K562 (cell line): ENCODE results near the gene IGFBP7. TPM values are rescaled to one million over a fixed set of nuclear protein-coding genes. Genes with fewer than 3 reads are reported as not detected.

Experiments used
- ATAC-seq: fragments of 200-7000 bp; cut with Tn5 transposase; 3 replicates; pipeline ENCODE4 v1.9.1; 2020; ENCODE audit warnings: moderate library complexity
- Bru-seq: library from RNA; stranded (reverse); fragments of 400-500 nt; gene quantifications from one replicate; lab custom pipeline; 2021; lab: Mats Ljungman, UMichigan
- BruChase-seq, 2 experiments: library from RNA; stranded (reverse); fragments of 400-500 nt; gene quantifications; one replicate each; lab custom pipeline; 2021; lab: Mats Ljungman, UMichigan
- BruUV-seq: library from RNA; stranded (reverse); fragments of 400-500 nt; replicated peaks from 2 replicates; lab custom pipeline; 2021; lab: Mats Ljungman, UMichigan
- CTCF ChIA-PET: fragments of 300-600 bp; formaldehyde crosslinking; extraction: SDS; loops from one replicate; lab custom pipeline; 2021; ENCODE audit warnings: low intra/inter-chr PET ratio; lab: Yijun Ruan, JAX
- POLR2A ChIA-PET: fragments of 300-600, 350-650 bp; sonication (Branson Sonifier 250); formaldehyde crosslinking; extraction: SDS; loops from one replicate; lab custom pipeline; 2021; ENCODE audit warnings: antibody characterized with exemption, inconsistent platforms; lab: Yijun Ruan, JAX
- DNase-seq, 4 experiments: peaks; one replicate each; pipeline versions ENCODE4 v3.0.0 to v3.0.0-alpha.2; 2011 to 2018; ENCODE audit warnings: low spot score in 3 of 4, mixed read lengths in 3 of 4; ENCODE audit errors: extremely low read depth in 1 of 4
- FAIRE-seq: peaks from 2 replicates; lab custom pipeline; 2011; peaks lifted over from hg19 to GRCh38; lab: Jason Lieb, UNC
- H2AFZ ChIP-seq: 2 replicates; pipeline ENCODE4 v1.6.0; 2011; ENCODE audit warnings: low read depth, low read length, control low read depth, inconsistent platforms
- H3K27ac ChIP-seq: fragments of 200-600 bp; 3 replicates; pipeline ENCODE4 v1.8.0; 2011; ENCODE audit warnings: low read depth, mild to moderate bottlenecking, control low read depth, inconsistent platforms, low read length, moderate library complexity, mixed read lengths; ENCODE audit errors: extremely low read depth
- H3K27me3 ChIP-seq, 2 experiments: fragments of 300-600 bp in 1 of 2; 2 replicates in 1 of 2; 3 replicates in 1 of 2; pipeline versions ENCODE4 v1.6.0 to v1.8.0; 2011; ENCODE audit warnings: inconsistent platforms in 2 of 2, low read length in 2 of 2, mild to moderate bottlenecking in 1 of 2, mixed read lengths in 1 of 2, moderate library complexity in 1 of 2; ENCODE audit not compliant: control insufficient read depth in 2 of 2, insufficient read depth in 2 of 2
- H3K36me3 ChIP-seq: fragments of 300-600 bp; 3 replicates; pipeline ENCODE4 v1.8.0; 2011; ENCODE audit warnings: mild to moderate bottlenecking, low read length, inconsistent platforms; ENCODE audit not compliant: control insufficient read depth, insufficient read depth
- H3K4me1 ChIP-seq, 2 experiments: fragments of 200-600 bp in 1 of 2; replicated peaks in 1 of 2; 2 replicates in 1 of 2; 3 replicates in 1 of 2; pipeline versions ENCODE4 v1.5.1 to v1.8.0; 2011; ENCODE audit warnings: inconsistent platforms in 2 of 2, low read length in 2 of 2, mild to moderate bottlenecking in 1 of 2, mixed read lengths in 1 of 2, moderate library complexity in 1 of 2; ENCODE audit not compliant: control insufficient read depth in 2 of 2, insufficient read depth in 2 of 2
- H3K4me2 ChIP-seq: 2 replicates; pipeline ENCODE4 v1.6.1; 2011; ENCODE audit warnings: low read length, control low read depth, inconsistent platforms, mixed read lengths; ENCODE audit not compliant: insufficient read depth
- H3K4me3 ChIP-seq: fragments of 200-600 bp; sonication (generic), shearing (Covaris generic); 2 replicates; pipeline ENCODE4 v1.5.1; 2016; ENCODE audit warnings: control low read depth, inconsistent platforms
- H3K79me2 ChIP-seq: fragments of 200-600 bp; 3 replicates; pipeline ENCODE4 v1.8.0; 2011; ENCODE audit warnings: low read length, inconsistent platforms; ENCODE audit not compliant: control insufficient read depth, insufficient read depth
- H3K9ac ChIP-seq, 2 experiments: 2 replicates each; pipeline versions ENCODE4 v1.6.0 to v1.6.1; 2011; ENCODE audit warnings: low read depth in 2 of 2, low read length in 2 of 2, control low read depth in 1 of 2, inconsistent platforms in 1 of 2, mild to moderate bottlenecking in 1 of 2, mixed read lengths in 1 of 2; ENCODE audit not compliant: insufficient read depth in 1 of 2
- H3K9me1 ChIP-seq: one replicate; pipeline ENCODE4 v1.6.0; 2011; ENCODE audit warnings: inconsistent platforms, mild to moderate bottlenecking, low read length, moderate library complexity; ENCODE audit not compliant: control insufficient read depth, insufficient read depth
- H3K9me3 ChIP-seq: replicated peaks from 2 replicates; pipeline ENCODE4 v1.5.1; 2011; ENCODE audit warnings: low read depth, low read length, inconsistent platforms; ENCODE audit not compliant: control insufficient read depth, insufficient read depth
- H4K20me1 ChIP-seq: replicated peaks from 2 replicates; pipeline ENCODE4 v1.6.1; 2011; ENCODE audit warnings: low read length, inconsistent platforms, mixed read lengths; ENCODE audit not compliant: control insufficient read depth, insufficient read depth
- CXXC5 ChIP-seq: fragments of 250-450 bp; sonication (Bioruptor Pico); IDR thresholded peaks from 2 replicates; pipeline ENCODE4 v1.8.0; 2022; ENCODE audit warnings: inconsistent platforms, mild to moderate bottlenecking, moderate library complexity
- MAZ ChIP-seq, 2 experiments: fragments of 450-650 bp in 1 of 2; sonication (generic) in 1 of 2; formaldehyde crosslinking; IDR thresholded peaks in 1 of 2; conservative IDR thresholded peaks in 1 of 2; 2 replicates each; pipeline versions ENCODE4 v1.4.0 to v1.5.0; 2020; ENCODE audit warnings: mild to moderate bottlenecking in 1 of 2, missing genetic modification reagents in 1 of 2
- NRF1 ChIP-seq, 2 experiments: fragments of 450-650 bp; IDR thresholded peaks in 1 of 2; conservative IDR thresholded peaks in 1 of 2; 2 replicates each; pipeline ENCODE4 v1.6.1; 2014; ENCODE audit warnings: mild to moderate bottlenecking in 2 of 2
- TAF9B ChIP-seq: fragments of 450-650 bp; IDR thresholded peaks from 2 replicates; pipeline ENCODE4 v1.6.1; 2018; ENCODE audit warnings: mild to moderate bottlenecking; ENCODE audit not compliant: partially characterized antibody
- WGBS: fragments of 100-300 bp; shearing (Covaris generic); methylation state at CpG from one replicate; pipeline ENCODE4 v1.1.6; 2016; ENCODE audit warnings: low coverage, mixed read lengths; ENCODE audit not compliant: insufficient coverage; ENCODE audit errors: missing lambda C conversion rate; 5-methylcytosine and 5-hydroxymethylcytosine counted together
- in situ Hi-C: fragments of 300-500 bp; cut with MboI; formaldehyde crosslinking; loops from 4 replicates; pipeline ENCODE4 v1.15.0; 2018; ENCODE audit warnings: inconsistent platforms, mixed read lengths
- intact Hi-C: fragments of 100-400 bp; cut with micrococcal nuclease; formaldehyde crosslinking; loops from 2 replicates; pipeline ENCODE4 v1.14.2; 2022
- long read RNA-seq, 3 experiments: library from polyadenylated mRNA in 2 of 3; library from RNA in 1 of 3; unstranded in 2 of 3; stranded (forward) in 1 of 3; transcript quantifications; one replicate each; pipeline ENCODE4 v2.0.0, GENCODE V29; 2019 to 2022
- polyA minus RNA-seq, 3 experiments: library from RNA; depleted of rRNA, polyadenylated mRNA; stranded (reverse); fragments of >200 nt; gene quantifications; 2 replicates each; pipeline ENCODE4 v1.2.3, GENCODE V29; 2011
- polyA plus RNA-seq, 8 experiments: library from polyadenylated mRNA; depleted of rRNA in 4 of 8; stranded (reverse) in 5 of 8; unstranded in 3 of 8; fragments of >200 nt; fragmentation: Nextera tagmentation in 2 of 8; fragmentation: Illumina TruSeq in 1 of 8; extraction: Ambion mirVana in 2 of 8; extraction: Trizol in 1 of 8; gene quantifications; 2 replicates each; pipeline versions ENCODE4 v1.2.1 to v1.2.3, GENCODE V29; 2011 to 2014; ENCODE audit warnings: inconsistent platforms in 1 of 8, missing spikeins in 1 of 8
- total RNA-seq, 7 experiments: library from RNA; depleted of rRNA in 6 of 7; stranded (reverse); fragments of >200 nt in 6 of 7; fragmentation: Illumina TruSeq in 2 of 7; extraction: Trizol in 2 of 7; gene quantifications; 2 replicates each; pipeline versions ENCODE4 v1.2.1 to v1.2.3, GENCODE V29; 2011 to 2021; ENCODE audit warnings: low replicate concordance in 1 of 7

Gene IGFBP7, protein sequence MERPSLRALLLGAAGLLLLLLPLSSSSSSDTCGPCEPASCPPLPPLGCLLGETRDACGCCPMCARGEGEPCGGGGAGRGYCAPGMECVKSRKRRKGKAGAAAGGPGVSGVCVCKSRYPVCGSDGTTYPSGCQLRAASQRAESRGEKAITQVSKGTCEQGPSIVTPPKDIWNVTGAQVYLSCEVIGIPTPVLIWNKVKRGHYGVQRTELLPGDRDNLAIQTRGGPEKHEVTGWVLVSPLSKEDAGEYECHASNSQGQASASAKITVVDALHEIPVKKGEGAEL
- total RNA-seq (2011; cell fraction: chromatin; rRNA removed; ENCODE audit: low replicate concordance): not detected in 2 replicates
- total RNA-seq (2011; cell fraction: nucleolus; rRNA removed): not detected in 2 replicates
- total RNA-seq (2011; cell fraction: nucleoplasm; rRNA removed): not detected in 2 replicates
- total RNA-seq (2014; rRNA removed) (not detected in 2 replicates), total RNA-seq (2014; rRNA removed; fragmentation: Illumina TruSeq; extraction: Trizol) (not detected in 2 replicates), total RNA-seq (2015; rRNA removed; fragmentation: Illumina TruSeq; extraction: Trizol) (not detected in 2 replicates), total RNA-seq (2021) (0.29 and 0.54 TPM in 2 replicates), polyA plus RNA-seq (2011; rRNA removed) (not detected in 2 replicates), polyA plus RNA-seq (2014; fragmentation: Illumina TruSeq; extraction: Trizol) (not detected in 2 replicates), polyA plus RNA-seq (2014; fragmentation: Nextera tagmentation; extraction: Ambion mirVana) (under 1 TPM; 0.27 to 0.49 TPM), polyA plus RNA-seq (2014; rRNA removed) (not detected in 2 replicates), polyA minus RNA-seq (2011; rRNA and poly(A)+ RNA removed) (not detected in 2 replicates), Bru-seq, nascent RNA (percentile 8 among the genes with signal in this experiment), BruChase-seq, experiment 1, labeled RNA remaining after a 2-hour chase (not detected), BruChase-seq, experiment 2, labeled RNA remaining after a 6-hour chase (not detected)
- 0.12 and 0.18 TPM in 2 replicates for polyA plus RNA-seq (2011; cell fraction: cytosol; rRNA removed)
- not detected in 2 replicates for polyA plus RNA-seq (2011; cell fraction: nucleus; rRNA removed)
- 0.12 and 0.25 TPM in 2 replicates for polyA plus RNA-seq (2012)
- polyA minus RNA-seq (2011; cell fraction: cytosol; rRNA and poly(A)+ RNA removed): not detected in 2 replicates
- polyA minus RNA-seq (2011; cell fraction: nucleus; rRNA and poly(A)+ RNA removed): not detected in 2 replicates
- long read RNA-seq, experiment 1: 0 reads
- long read RNA-seq, experiment 2: 0 reads
- long read RNA-seq, experiment 3: 0 reads

- DNase-seq (peak; percentile 4 to 60 (median 57)), FAIRE-seq (no peak), ATAC-seq (peak; percentile 89)
- H3K4me1 ChIP-seq: peaks cover 0 to 12% of the 10 kb centered on the region in 2 experiments; a peak in 2 of 5 replicates
- no peaks in the 10 kb centered on the region for H3K36me3 ChIP-seq
- in situ Hi-C loops: no loop called here
- ChIA-PET CTCF (no interaction called here), POLR2A (no interaction called here)
- 25% methylated on average over 44 of the region's 101 CpGs for WGBS
- peak within 1 kb of the TSS; percentile 23 for H3K4me2 ChIP-seq
- peak within 1 kb of the TSS; percentile 16 for H3K4me3 ChIP-seq
- peak within 1 kb of the TSS in 1 of 2 experiments; percentile 73; a peak in 1 of 4 replicates for H3K9ac ChIP-seq
- BruUV-seq: no TSS peak
- no peaks in the 10 kb centered on the region for H4K20me1 ChIP-seq
- H2AFZ ChIP-seq: peak within 1 kb of the TSS; percentile 15
- H3K27me3 ChIP-seq: peaks cover 10 to 22% of the 10 kb centered on the region in 2 experiments; a peak in 4 of 5 replicates
- TF ChIP-seq NRF1 (conservative IDR thresholded peaks at IDR 0.05 in 1 of 2, IDR thresholded peaks at IDR 0.05 in 1 of 2): peak in 1 of 2 experiments; percentile 45; a peak in 2 of 4 replicates
- no peak for TF ChIP-seq TAF9B
- TF ChIP-seq MAZ (CRISPR knock-in tag; conservative IDR thresholded peaks at IDR 0.05 in 1 of 2, IDR thresholded peaks at IDR 0.05 in 1 of 2): peak in 1 of 2 experiments; percentile 50; a peak in 1 of 4 replicates
- peak; percentile 10; the same call in 1 of the 2 replicates for TF ChIP-seq CXXC5 (CRISPR knock-in tag)
- no peaks in the 10 kb centered on the region for H3K79me2 ChIP-seq
- no peak within 1 kb of the TSS for H3K27ac ChIP-seq
- no peaks in the 10 kb centered on the region for H3K9me1 ChIP-seq
- H3K9me3 ChIP-seq: no peaks in the 10 kb centered on the region
- intact Hi-C loops: no loop called here
Observed at GRCh38 chr4:57109847-57110639, at the start of gene IGFBP7. Gene IGFBP7 (minus strand): TSS chr4:57110385. CDS start chr4:57110351, 34 bp downstream.
